VCaP (cell line): ENCODE results near the gene SIRPB1.

Experiments
- H3K27ac ChIP-seq: fragments of 450-650 bp; 2 replicates; pipeline ENCODE4 v1.5.1; 2017
- TF ChIP-seq, protein P1 (sequence below): fragments of 450-650 bp; conservative IDR thresholded peaks from 2 replicates; pipeline ENCODE4 v1.5.1; 2017; ENCODE audit warnings: mild to moderate bottlenecking, moderate library complexity

SIRPB1 gene

DNA sequence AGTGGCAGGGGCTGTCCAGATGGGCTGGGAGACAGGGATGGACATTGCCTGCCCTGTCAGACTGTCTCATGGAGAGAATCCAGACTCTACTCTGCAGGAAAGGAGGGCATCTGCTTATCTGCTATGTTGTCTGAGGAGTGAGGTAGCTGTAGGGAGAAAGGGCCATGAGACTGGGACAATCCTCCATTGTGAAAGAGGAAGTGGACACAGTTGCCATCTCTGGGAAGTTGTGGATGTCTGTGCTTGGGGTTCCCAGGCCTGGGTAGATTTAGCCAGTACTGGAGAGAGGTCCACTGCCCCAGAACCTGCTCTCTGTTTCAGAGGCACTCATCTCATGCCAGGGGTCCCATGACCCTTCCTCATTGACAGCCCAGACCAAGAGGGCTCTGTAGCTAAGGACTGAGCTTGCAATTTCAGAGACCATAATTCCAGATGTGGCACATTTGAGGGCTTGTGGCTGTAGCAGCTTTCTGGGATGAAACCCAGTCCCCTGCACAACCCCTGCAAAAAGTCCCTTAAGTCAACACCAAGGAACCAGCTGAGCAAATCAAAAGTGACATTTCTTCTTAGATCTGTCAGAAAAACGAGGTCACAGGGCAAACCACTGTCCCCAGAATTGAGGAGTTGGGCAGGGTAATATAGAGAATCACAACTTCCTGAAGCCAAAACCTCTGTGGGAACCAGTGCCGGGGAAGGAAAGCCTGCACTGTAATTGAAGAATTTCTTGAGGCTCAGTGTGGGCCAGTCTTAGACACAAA is 41.9 kb upstream of the SIRPB1 start:
- TF ChIP-seq, protein P1, sequence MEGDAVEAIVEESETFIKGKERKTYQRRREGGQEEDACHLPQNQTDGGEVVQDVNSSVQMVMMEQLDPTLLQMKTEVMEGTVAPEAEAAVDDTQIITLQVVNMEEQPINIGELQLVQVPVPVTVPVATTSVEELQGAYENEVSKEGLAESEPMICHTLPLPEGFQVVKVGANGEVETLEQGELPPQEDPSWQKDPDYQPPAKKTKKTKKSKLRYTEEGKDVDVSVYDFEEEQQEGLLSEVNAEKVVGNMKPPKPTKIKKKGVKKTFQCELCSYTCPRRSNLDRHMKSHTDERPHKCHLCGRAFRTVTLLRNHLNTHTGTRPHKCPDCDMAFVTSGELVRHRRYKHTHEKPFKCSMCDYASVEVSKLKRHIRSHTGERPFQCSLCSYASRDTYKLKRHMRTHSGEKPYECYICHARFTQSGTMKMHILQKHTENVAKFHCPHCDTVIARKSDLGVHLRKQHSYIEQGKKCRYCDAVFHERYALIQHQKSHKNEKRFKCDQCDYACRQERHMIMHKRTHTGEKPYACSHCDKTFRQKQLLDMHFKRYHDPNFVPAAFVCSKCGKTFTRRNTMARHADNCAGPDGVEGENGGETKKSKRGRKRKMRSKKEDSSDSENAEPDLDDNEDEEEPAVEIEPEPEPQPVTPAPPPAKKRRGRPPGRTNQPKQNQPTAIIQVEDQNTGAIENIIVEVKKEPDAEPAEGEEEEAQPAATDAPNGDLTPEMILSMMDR: no peak
- no peak overlapping the region for H3K27ac ChIP-seq

DNA sequence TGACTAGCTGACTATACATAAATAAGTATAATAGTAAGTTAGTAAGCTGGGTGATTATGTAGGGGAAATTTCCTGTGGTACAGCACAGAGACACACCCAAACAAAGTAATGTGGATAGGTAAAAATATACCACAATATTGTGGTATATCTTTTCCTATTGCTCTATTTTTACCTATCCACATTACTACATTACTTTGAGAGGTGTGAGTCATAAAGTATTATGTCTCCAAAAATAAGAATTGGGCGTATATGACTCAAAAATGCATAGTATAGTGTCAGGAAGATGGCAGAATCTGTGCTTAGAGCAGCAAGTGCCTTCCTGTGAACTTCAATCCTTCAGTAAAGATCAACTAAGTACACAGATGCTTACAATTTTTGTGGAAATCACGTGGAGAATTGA is 40.4 kb upstream of the SIRPB1 start:
- H3K27ac ChIP-seq: no peak overlapping the region
- TF ChIP-seq, protein P1: no peak

DNA sequence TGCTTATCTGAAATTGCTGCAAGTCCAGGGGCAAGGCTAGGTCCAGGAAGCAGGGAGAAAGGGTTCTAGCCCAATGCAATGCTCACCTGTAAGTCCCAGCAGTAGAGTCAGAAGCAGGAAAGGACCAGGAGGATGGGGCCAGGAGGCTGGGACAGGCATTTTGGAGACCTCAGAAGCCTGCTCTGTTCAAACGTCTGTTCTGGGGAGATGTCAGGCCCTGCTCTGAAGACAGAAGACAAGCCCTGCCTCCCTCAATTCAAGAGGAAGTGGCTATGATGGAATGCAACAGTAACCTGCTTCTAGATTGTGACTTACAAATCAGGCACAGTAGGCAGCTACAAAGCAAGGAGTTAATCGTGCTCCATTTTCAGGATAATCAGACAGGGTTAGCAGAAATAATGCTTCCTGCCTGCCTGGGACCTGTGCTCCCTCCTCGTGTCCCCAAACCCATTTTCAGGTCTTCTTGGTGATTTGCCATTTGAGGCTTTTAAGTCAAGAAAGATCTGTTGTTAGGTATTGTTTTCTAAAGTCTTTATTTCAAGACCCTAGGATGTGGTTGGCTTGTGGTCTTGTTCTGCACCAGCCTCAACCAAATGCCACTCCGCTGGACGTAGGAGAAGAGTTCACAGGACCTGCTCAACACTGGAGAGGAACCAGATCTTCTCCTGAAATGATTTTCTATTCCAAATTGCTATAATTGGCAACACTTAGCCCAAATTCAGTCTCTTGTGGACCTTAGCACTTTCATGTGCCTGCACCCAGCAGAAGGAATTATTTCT is 37.9 kb upstream of the SIRPB1 start, which contains the start of gene SIRPG:
Gene SIRPG, minus strand, starts transcription at position 224 of the 779 bp plus-strand sequence. Its CDS starts 65 bp downstream, at position 159.
- no peak within 1 kb of the TSS for H3K27ac ChIP-seq
- TF ChIP-seq, protein P1: no peak

DNA sequence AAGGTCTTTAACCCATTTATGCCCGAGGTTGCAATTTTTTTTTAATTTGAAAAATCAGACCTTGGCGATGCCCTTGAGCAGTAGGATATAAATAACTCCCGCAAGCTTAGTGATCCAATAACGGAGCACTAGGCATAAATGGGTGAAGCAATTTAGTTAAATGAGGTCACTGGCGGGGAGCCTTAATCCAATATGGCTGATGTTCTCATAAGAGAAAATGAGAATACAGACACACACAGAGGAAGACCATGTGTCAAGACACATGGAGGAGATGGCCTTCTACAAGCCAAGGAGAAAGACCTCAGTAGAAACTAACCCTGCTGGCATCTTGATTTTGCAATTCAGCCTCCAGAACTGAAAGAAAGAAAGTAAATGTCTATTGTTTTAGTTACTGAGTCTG is 37.0 kb upstream of the SIRPB1 start:
- TF ChIP-seq, protein P1: no peak
- H3K27ac ChIP-seq: no peak overlapping the region

DNA sequence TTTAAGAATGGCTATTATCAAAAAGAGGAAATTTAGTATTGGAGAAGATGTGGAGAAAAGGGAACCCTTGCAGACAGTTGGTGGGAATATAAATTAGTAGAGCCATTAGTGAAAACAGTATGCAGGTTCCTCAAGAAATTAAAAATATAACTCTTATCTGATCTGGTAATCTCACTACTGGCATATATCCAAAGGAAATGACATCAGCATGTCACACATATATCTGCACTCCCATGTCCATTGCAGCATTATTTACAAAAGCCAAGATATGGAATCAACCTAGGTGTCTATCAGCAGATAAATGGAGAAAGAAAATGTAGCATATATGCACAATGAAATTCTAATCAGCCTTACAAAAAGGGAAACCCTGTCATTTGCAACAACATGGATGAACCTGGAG is 35.2 kb upstream of the SIRPB1 start:
- TF ChIP-seq, protein P1: no peak
- no peak overlapping the region for H3K27ac ChIP-seq

DNA sequence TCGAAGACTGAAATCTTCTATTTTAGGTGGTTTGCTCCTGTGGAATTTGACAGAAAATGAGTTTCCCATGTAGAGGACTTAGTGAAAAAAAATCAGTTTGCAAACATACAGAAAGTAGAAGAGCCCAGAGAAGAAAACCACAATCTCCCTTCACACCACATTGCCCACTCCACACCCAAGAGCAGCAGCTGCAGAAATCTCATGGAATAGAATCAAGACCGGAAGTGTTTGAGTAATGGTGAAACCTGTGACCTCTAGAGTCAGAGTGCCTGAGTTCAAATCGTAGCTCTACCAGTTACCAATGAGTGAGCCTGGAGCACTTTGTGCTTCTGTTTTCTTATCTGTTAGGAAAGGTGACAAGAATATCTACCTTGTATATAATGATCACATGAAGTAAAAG is 33.2 kb upstream of the SIRPB1 start:
- H3K27ac ChIP-seq: no peak overlapping the region
- TF ChIP-seq, protein P1: no peak

DNA sequence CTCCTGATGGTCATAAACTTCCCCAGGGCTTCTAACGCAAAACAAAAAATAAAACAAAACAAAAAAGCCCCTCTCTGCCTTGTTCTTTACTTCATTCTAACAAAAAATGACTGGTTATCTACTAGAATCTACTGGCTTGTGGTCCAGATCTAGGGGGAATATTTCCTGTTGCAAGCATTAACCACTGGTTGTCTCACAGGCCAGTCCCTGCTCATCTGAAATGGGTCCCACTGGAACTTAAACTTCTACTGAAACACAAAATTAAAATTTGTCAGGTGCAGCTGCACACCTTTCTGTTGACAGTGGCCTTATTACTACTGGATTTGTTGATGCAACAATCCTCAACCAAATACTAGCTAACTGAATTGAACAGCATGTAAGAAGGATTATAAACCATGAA is 32.3 kb upstream of the SIRPB1 start:
- H3K27ac ChIP-seq: no peak overlapping the region
- TF ChIP-seq, protein P1: no peak
